Inflammatory macrophage treated with lipopolysaccharide for 1 hour (primary cell): ENCODE data around the gene SLCO3A1.
"Not testable (repeated sequence)": the region's sequence is repeated elsewhere in the genome, so short reads cannot be mapped to it uniquely, and the experiment has no call there.

Experiments
- DNase-seq, 2 donors: peaks; one replicate each; pipeline ENCODE4 v3.0.0-alpha.2; 2020 to 2022

Gene SLCO3A1

GRCh38 chr15:92044203-92044909 is 190.8 kb downstream of the SLCO3A1 start:
- DNase-seq = no peak

- DNase-seq = no peak
Observed at GRCh38 chr15:92047900-92048299, 194.4 kb downstream of the SLCO3A1 start.

GRCh38 chr15:92048739-92049138 is 195.2 kb downstream of the SLCO3A1 start:
- DNase-seq = no peak

- no peak for DNase-seq
Observed at GRCh38 chr15:92049290-92049989, 195.9 kb downstream of the SLCO3A1 start.

GRCh38 chr15:92050220-92050898 is 196.9 kb downstream of the SLCO3A1 start:
- DNase-seq = no peak

- no peak for DNase-seq
Observed at GRCh38 chr15:92051716-92052115, 198.2 kb downstream of the SLCO3A1 start.

GRCh38 chr15:92053753-92054316 is 200.3 kb downstream of the SLCO3A1 start:
- DNase-seq = no peak

GRCh38 chr15:92056875-92057274 is 203.4 kb downstream of the SLCO3A1 start:
- DNase-seq = no peak

- no peak for DNase-seq
Observed at GRCh38 chr15:92059036-92059970, 205.8 kb downstream of the SLCO3A1 start.

- not testable (repeated sequence) for DNase-seq
Observed at GRCh38 chr15:92059971-92060311, 206.4 kb downstream of the SLCO3A1 start.

- DNase-seq = no peak
Observed at GRCh38 chr15:92061511-92062195, 208.1 kb downstream of the SLCO3A1 start.

- no peak for DNase-seq
Observed at GRCh38 chr15:92062505-92062904, 209.0 kb downstream of the SLCO3A1 start.

GRCh38 chr15:92068121-92068520 is 214.6 kb downstream of the SLCO3A1 start:
- peak; percentile 84 to 87 for DNase-seq

- DNase-seq = peak; percentile 94 to 97
Observed at GRCh38 chr15:92069308-92070250, 216.1 kb downstream of the SLCO3A1 start.

GRCh38 chr15:92070251-92070650 is 216.7 kb downstream of the SLCO3A1 start:
- DNase-seq = not testable (repeated sequence)

GRCh38 chr15:92071045-92071634 is 217.6 kb downstream of the SLCO3A1 start:
- peak; percentile 62 to 77 for DNase-seq

GRCh38 chr15:92073044-92073785 is 219.7 kb downstream of the SLCO3A1 start:
- no peak for DNase-seq

- DNase-seq = peak; percentile 27 to 49
Observed at GRCh38 chr15:92074101-92074500, 220.6 kb downstream of the SLCO3A1 start.

- peak; percentile 21 to 60 for DNase-seq
Observed at GRCh38 chr15:92074646-92075045, 221.1 kb downstream of the SLCO3A1 start.
